Liver (tissue), 9 donors: ENCODE measurements around the gene AFAP1. TPM values are rescaled to one million over a fixed set of nuclear protein-coding genes. Genes with fewer than 3 reads are reported as not detected.

Experiments
- DNase-seq: peaks from one replicate; pipeline ENCODE4 v3.0.0-alpha.2; 2017; ENCODE audit warnings: low spot score
- H3K27ac ChIP-seq, 2 donors: one replicate each; pipeline ENCODE4 v1.7.0; 2013; ENCODE audit warnings: inconsistent platforms in 2 of 2, low read length in 2 of 2, control low read depth in 1 of 2, low read depth in 1 of 2, mild to moderate bottlenecking in 1 of 2
- H3K27me3 ChIP-seq, 4 donors: one replicate each; pipeline versions ENCODE4 v1.6.1 to v1.7.0; 2013; ENCODE audit warnings: low read length in 3 of 4, inconsistent platforms in 1 of 4, mild to moderate bottlenecking in 1 of 4, moderate library complexity in 1 of 4; ENCODE audit not compliant: control insufficient read depth in 4 of 4, insufficient read depth in 4 of 4
- H3K36me3 ChIP-seq, 4 donors: one replicate each; pipeline versions ENCODE4 v1.6.1 to v1.7.0; 2013; ENCODE audit warnings: low read length in 3 of 4, mild to moderate bottlenecking in 3 of 4, low read depth in 1 of 4, moderate library complexity in 1 of 4; ENCODE audit not compliant: control insufficient read depth in 4 of 4, insufficient read depth in 3 of 4
- H3K4me1 ChIP-seq, 4 donors: one replicate each; pipeline versions ENCODE4 v1.6.1 to v1.7.0; 2013; ENCODE audit warnings: low read length in 3 of 4, mild to moderate bottlenecking in 3 of 4, moderate library complexity in 1 of 4; ENCODE audit not compliant: control insufficient read depth in 4 of 4, insufficient read depth in 4 of 4
- H3K4me3 ChIP-seq, 3 donors: one replicate each; pipeline versions ENCODE4 v1.6.1 to v1.7.0; 2013; ENCODE audit warnings: low read length in 3 of 3, control low read depth in 1 of 3, low read depth in 1 of 3, mild to moderate bottlenecking in 1 of 3
- H3K9ac ChIP-seq, 2 donors: one replicate each; pipeline ENCODE4 v1.7.0; 2013; ENCODE audit warnings: low read length in 2 of 2, mild to moderate bottlenecking in 2 of 2, moderate library complexity in 2 of 2, control low read depth in 1 of 2, low read depth in 1 of 2
- H3K9me3 ChIP-seq, 4 donors: one replicate each; pipeline versions ENCODE4 v1.6.1 to v1.7.0; 2013; ENCODE audit warnings: low read length in 3 of 4; ENCODE audit not compliant: control insufficient read depth in 4 of 4
- ATF3 ChIP-seq: IDR thresholded peaks from 2 replicates; pipeline ENCODE4 v1.6.1; 2016; ENCODE audit warnings: antibody characterized with exemption
- CTCF ChIP-seq: fragments of 150-350 bp; IDR thresholded peaks from 2 replicates; pipeline ENCODE4 v1.5.1; 2017; ENCODE audit warnings: improper control_type of control experiment, low read depth, low read length; ENCODE audit not compliant: missing input control
- EGR1 ChIP-seq, 2 donors: IDR thresholded peaks; 2 replicates each; pipeline ENCODE4 v1.6.1; 2016 to 2018; ENCODE audit warnings: antibody characterized with exemption in 2 of 2, low read depth in 2 of 2
- FOXA1 ChIP-seq: IDR thresholded peaks from 2 replicates; pipeline ENCODE4 v1.6.1; 2016; ENCODE audit warnings: antibody characterized with exemption
- FOXA2 ChIP-seq: IDR thresholded peaks from 2 replicates; pipeline ENCODE4 v1.6.1; 2016; ENCODE audit warnings: antibody characterized with exemption
- GABPA ChIP-seq, 2 donors: IDR thresholded peaks in 1 of 2; conservative IDR thresholded peaks in 1 of 2; 2 replicates each; pipeline ENCODE4 v1.6.1; 2016; ENCODE audit warnings: antibody characterized with exemption in 2 of 2, mild to moderate bottlenecking in 1 of 2, moderate library complexity in 1 of 2
- HNF4A ChIP-seq, 2 donors: conservative IDR thresholded peaks; 2 replicates each; pipeline ENCODE4 v1.6.1; 2016; ENCODE audit warnings: antibody characterized with exemption in 2 of 2, mild to moderate bottlenecking in 2 of 2
- HNF4G ChIP-seq: IDR thresholded peaks from 2 replicates; pipeline ENCODE4 v1.6.1; 2016; ENCODE audit warnings: antibody characterized with exemption
- JUND ChIP-seq, 2 donors: IDR thresholded peaks; 2 replicates each; pipeline ENCODE4 v1.6.1; 2016; ENCODE audit warnings: antibody characterized with exemption in 2 of 2
- MAX ChIP-seq: IDR thresholded peaks from 2 replicates; pipeline ENCODE4 v1.6.1; 2016; ENCODE audit warnings: antibody characterized with exemption
- NR2F2 ChIP-seq: IDR thresholded peaks from 2 replicates; pipeline ENCODE4 v1.6.1; 2016; ENCODE audit warnings: antibody characterized with exemption
- RAD21 ChIP-seq, 2 donors: IDR thresholded peaks; 2 replicates each; pipeline ENCODE4 v1.6.1; 2016; ENCODE audit warnings: antibody characterized with exemption in 2 of 2, mild to moderate bottlenecking in 2 of 2
- REST ChIP-seq: IDR thresholded peaks from 2 replicates; pipeline ENCODE4 v1.6.1; 2016; ENCODE audit warnings: antibody characterized with exemption, mild to moderate bottlenecking
- RXRA ChIP-seq, 2 donors: IDR thresholded peaks; 2 replicates each; pipeline ENCODE4 v1.6.1; 2017 to 2018; ENCODE audit warnings: antibody characterized with exemption in 2 of 2, mild to moderate bottlenecking in 1 of 2
- SP1 ChIP-seq: IDR thresholded peaks from 2 replicates; pipeline ENCODE4 v1.6.1; 2018; ENCODE audit warnings: antibody characterized with exemption, mild to moderate bottlenecking
- TAF1 ChIP-seq: conservative IDR thresholded peaks from 2 replicates; pipeline ENCODE4 v1.6.1; 2016; ENCODE audit warnings: antibody characterized with exemption, mild to moderate bottlenecking
- YY1 ChIP-seq: IDR thresholded peaks from 2 replicates; pipeline ENCODE4 v1.6.1; 2016; ENCODE audit warnings: antibody characterized with exemption, mild to moderate bottlenecking
- ZBTB33 ChIP-seq: IDR thresholded peaks from 2 replicates; pipeline ENCODE4 v1.6.1; 2016; ENCODE audit warnings: antibody characterized with exemption
- WGBS: extraction: QIAGEN DNeasy Blood & Tissue Kit; methylation state at CpG from one replicate; pipeline ENCODE4 v1.1.7; 2013; 5-methylcytosine and 5-hydroxymethylcytosine counted together
- polyA plus RNA-seq, 2 donors: library from polyadenylated mRNA; stranded (reverse) in 1 of 2; unstranded in 1 of 2; fragments of 200-250 nt in 1 of 2; fragments of >200 nt in 1 of 2; fragmentation: Nextera tagmentation in 1 of 2; extraction: Ambion mirVana in 1 of 2; gene quantifications; one replicate each; pipeline versions ENCODE4 v1.2.1 to v1.2.3, GENCODE V29; 2013 to 2015
- total RNA-seq, 2 donors: library from RNA; depleted of rRNA; stranded (reverse); fragments of >200 nt; gene quantifications; one replicate each; pipeline ENCODE4 v1.2.3, GENCODE V29; 2014
- donor health status: healthy.
- donor health status: healthy.
- donor health status: healthy.
- donor health status: healthy.
- donor health status: healthy.

AFAP1 gene
- total and polyA plus RNA-seq, 4 donors, result 0.40 to 3.2 (median 1.6) TPM

GRCh38 chr4:7827566-7827965 lies 112.1 kb downstream of the AFAP1 start:
- WGBS, result 95% methylated on average over 11 of the region's 11 CpGs
- Histone ChIP-seq H3K27me3 (no peaks in the 10 kb centered on the region), H3K4me1 (peaks cover 0 to 5% (median 0%) of the 10 kb centered on the region in 4 donors), H3K9me3 (no peaks in the 10 kb centered on the region), H3K9ac (no peak overlapping the region), H3K36me3 (no peaks in the 10 kb centered on the region), H3K27ac (peak overlapping the region in 1 of 2 donors; percentile 70), H3K4me3 (no peak overlapping the region)
- no peak for DNase-seq
- TF ChIP-seq NR2F2 (no peak), ATF3 (no peak), MAX (no peak), GABPA (IDR thresholded peaks at IDR 0.05 in 1 of 2, conservative IDR thresholded peaks at IDR 0.05 in 1 of 2) (no peak), HNF4G (no peak), EGR1 (IDR thresholded peaks at IDR 0.05; ENCODE audit: low read depth in 2 of 2) (no peak), REST (no peak), ZBTB33 (no peak), JUND (IDR thresholded peaks at IDR 0.05) (no peak), RAD21 (IDR thresholded peaks at IDR 0.05) (no peak), RXRA (IDR thresholded peaks at IDR 0.05) (no peak), SP1 (no peak), HNF4A (conservative IDR thresholded peaks at IDR 0.05) (no peak), YY1 (no peak), CTCF (no peak), FOXA1 (no peak), TAF1 (no peak), FOXA2 (no peak)
